HCT116 (cell line): ENCODE data around the gene SHISA8. TPM values are rescaled to one million over a fixed set of nuclear protein-coding genes. Genes with fewer than 3 reads are reported as not detected.

Experiments used
- ATAC-seq: fragments of 200-7000 bp; cut with Tn5 transposase; 2 replicates; pipeline ENCODE4 v1.9.1; 2020; ENCODE audit warnings: mild to moderate bottlenecking, moderate library complexity
- BruUV-seq: library from RNA; stranded (reverse); fragments of 400-500 nt; replicated peaks from 2 replicates; lab custom pipeline; 2021; lab: Mats Ljungman, UMichigan
- CTCF ChIA-PET: fragments of 300-600 bp; sonication (Branson Sonifier 250); formaldehyde crosslinking; loops from one replicate; lab custom pipeline; 2021; ENCODE audit warnings: antibody characterized with exemption; lab: Charles Lee
- POLR2A ChIA-PET: fragments of 300-600, 350-600 bp; sonication (Branson Sonifier 250); formaldehyde crosslinking; loops from one replicate; lab custom pipeline; 2021; ENCODE audit warnings: antibody characterized with exemption; lab: Charles Lee
- RAD21 ChIA-PET, 2 experiments: fragments of 300-600 bp; sonication (Branson Sonifier 250); formaldehyde crosslinking; loops; one replicate each; lab custom pipeline; 2023; ENCODE audit warnings: low total read pairs in 2 of 2; ENCODE audit not compliant: uncharacterized antibody in 2 of 2, unreplicated experiment in 2 of 2, low non-redundant PET in 1 of 2; lab: Charles Lee
- DNase-seq: peaks from one replicate; pipeline ENCODE4 v3.0.0-alpha.2; 2010; ENCODE audit warnings: low read depth, low spot score
- H2AFZ ChIP-seq: fragments of 200-600 bp; shearing (Covaris generic), sonication (generic); 2 replicates; pipeline ENCODE4 v1.6.1; 2017; ENCODE audit warnings: low read depth, mixed run types, mixed read lengths, antibody characterized with exemption, low read length; ENCODE audit not compliant: poor library complexity, severe bottlenecking
- H3K27ac ChIP-seq: 2 replicates; pipeline ENCODE4 v1.5.1; 2012; ENCODE audit warnings: low read depth, low read length
- H3K27me3 ChIP-seq: fragments of 200-600 bp; sonication (generic); 2 replicates; pipeline ENCODE4 v1.6.1; 2016; ENCODE audit warnings: mixed run types, low read length, mixed read lengths; ENCODE audit not compliant: insufficient read depth
- H3K36me3 ChIP-seq, 2 experiments: fragments of 200-500 bp in 1 of 2; fragments of 200-600 bp in 1 of 2; sonication (Bioruptor generic) in 1 of 2; sonication (generic) in 1 of 2; 2 replicates each; pipeline versions ENCODE4 v1.5.1 to v1.6.1; 2014 to 2016; ENCODE audit warnings: low read length in 2 of 2, inconsistent platforms in 1 of 2, mixed read lengths in 1 of 2, mixed run types in 1 of 2; ENCODE audit not compliant: insufficient read depth in 2 of 2, control insufficient read depth in 1 of 2
- H3K4me1 ChIP-seq, 2 experiments: fragments of 200-600 bp in 1 of 2; sonication (generic) in 1 of 2; 2 replicates each; pipeline versions ENCODE4 v1.5.1 to v1.6.1; 2012 to 2017; ENCODE audit warnings: low read length in 2 of 2, inconsistent platforms in 1 of 2, mild to moderate bottlenecking in 1 of 2, mixed read lengths in 1 of 2, mixed run types in 1 of 2, moderate library complexity in 1 of 2; ENCODE audit not compliant: insufficient read depth in 2 of 2, control insufficient read depth in 1 of 2
- H3K4me2 ChIP-seq: fragments of 200-600 bp; sonication (generic); 2 replicates; pipeline ENCODE4 v1.6.1; 2017; ENCODE audit warnings: mixed run types, low read length, mixed read lengths
- H3K4me3 ChIP-seq, 2 experiments: fragments of 200-600 bp in 1 of 2; sonication (generic) in 1 of 2; replicated peaks in 1 of 2; 2 replicates each; pipeline ENCODE4 v1.5.1; 2011 to 2016; ENCODE audit warnings: low read length in 2 of 2, control low read depth in 1 of 2, low read depth in 1 of 2, mild to moderate bottlenecking in 1 of 2, mixed read lengths in 1 of 2, mixed run types in 1 of 2
- H3K79me2 ChIP-seq: fragments of 200-600 bp; sonication (generic); 2 replicates; pipeline ENCODE4 v1.6.1; 2017; ENCODE audit warnings: mild to moderate bottlenecking, mixed run types, low read length, moderate library complexity, mixed read lengths; ENCODE audit not compliant: insufficient read depth
- H3K9ac ChIP-seq: fragments of 200-600 bp; sonication (generic); 2 replicates; pipeline ENCODE4 v1.6.1; 2016; ENCODE audit warnings: low read length, mixed read lengths
- H3K9me2 ChIP-seq: fragments of 200-600 bp; sonication (generic), shearing (Covaris generic); 2 replicates; pipeline ENCODE4 v1.6.1; 2017; ENCODE audit warnings: mixed run types, mild to moderate bottlenecking, moderate library complexity; ENCODE audit not compliant: insufficient read depth
- H3K9me3 ChIP-seq, 2 experiments: fragments of 200-500 bp in 1 of 2; fragments of 200-600 bp in 1 of 2; sonication (Bioruptor generic) in 1 of 2; sonication (generic) in 1 of 2; 2 replicates each; pipeline ENCODE4 v1.6.1; 2014 to 2017; ENCODE audit warnings: low read length in 2 of 2, mixed read lengths in 2 of 2, inconsistent platforms in 1 of 2, low read depth in 1 of 2, mild to moderate bottlenecking in 1 of 2, mixed run types in 1 of 2, moderate library complexity in 1 of 2; ENCODE audit not compliant: control insufficient read depth in 1 of 2, insufficient read depth in 1 of 2
- H4K20me1 ChIP-seq: fragments of 200-600 bp; sonication (generic), shearing (Covaris generic); 2 replicates; pipeline ENCODE4 v1.6.1; 2017; ENCODE audit warnings: mixed run types, mild to moderate bottlenecking, moderate library complexity; ENCODE audit not compliant: insufficient read depth
- ATF3 ChIP-seq: IDR thresholded peaks from 2 replicates; pipeline ENCODE4 v1.6.1; 2012
- CBX3 ChIP-seq: IDR thresholded peaks from 2 replicates; pipeline ENCODE4 v1.6.1; 2012; ENCODE audit warnings: low read depth
- CEBPB ChIP-seq: IDR thresholded peaks from 2 replicates; pipeline ENCODE4 v1.6.1; 2012; ENCODE audit warnings: low read depth
- ELF1 ChIP-seq: IDR thresholded peaks from 2 replicates; pipeline ENCODE4 v1.6.1; 2012; ENCODE audit warnings: low read depth, borderline replicate concordance
- EZH2phosphoT487 ChIP-seq: fragments of 200-600 bp; IDR thresholded peaks from 2 replicates; pipeline ENCODE4 v1.6.1; 2018; ENCODE audit warnings: antibody characterized with exemption, borderline replicate concordance
- FOSL1 ChIP-seq: IDR thresholded peaks from 2 replicates; pipeline ENCODE4 v1.6.1; 2012; ENCODE audit warnings: low read depth
- JUND ChIP-seq: IDR thresholded peaks from 2 replicates; pipeline ENCODE4 v1.6.1; 2012
- POLR2A ChIP-seq: IDR thresholded peaks from 2 replicates; pipeline ENCODE4 v1.7.0; 2011; ENCODE audit warnings: borderline replicate concordance; ENCODE audit not compliant: insufficient read depth, insufficient read length; ENCODE audit errors: extremely low read depth
- POLR2AphosphoS5 ChIP-seq: IDR thresholded peaks from 2 replicates; pipeline ENCODE4 v1.6.1; 2011; ENCODE audit warnings: mild to moderate bottlenecking, low read depth, low read length, moderate library complexity
- SP1 ChIP-seq: IDR thresholded peaks from 2 replicates; pipeline ENCODE4 v1.6.1; 2012; ENCODE audit warnings: low read depth
- SRF ChIP-seq: IDR thresholded peaks from 2 replicates; pipeline ENCODE4 v1.6.1; 2012; ENCODE audit warnings: low read depth
- TCF7L2 ChIP-seq: IDR thresholded peaks from 2 replicates; pipeline ENCODE4 v1.7.0; 2011; ENCODE audit warnings: borderline replicate concordance, inconsistent platforms; ENCODE audit not compliant: insufficient read depth, insufficient read length; ENCODE audit errors: extremely low read depth
- YY1 ChIP-seq: IDR thresholded peaks from 2 replicates; pipeline ENCODE4 v1.6.1; 2011; ENCODE audit warnings: low read length, low read depth, moderate library complexity, mild to moderate bottlenecking; ENCODE audit not compliant: insufficient replicate concordance; ENCODE audit errors: extremely low read depth
- ZBTB33 ChIP-seq: IDR thresholded peaks from 2 replicates; pipeline ENCODE4 v1.6.1; 2011; ENCODE audit warnings: mild to moderate bottlenecking, low read length, moderate library complexity; ENCODE audit not compliant: insufficient replicate concordance; ENCODE audit errors: extremely low read depth
- ZFX ChIP-seq: fragments of 450-650 bp; IDR thresholded peaks from 2 replicates; pipeline ENCODE4 v1.6.1; 2017
- ZNF274 ChIP-seq: fragments of 200-500 bp; sonication (Bioruptor generic); IDR thresholded peaks from 2 replicates; pipeline ENCODE4 v1.6.1; 2014; ENCODE audit warnings: mild to moderate bottlenecking, low read depth, low read length, inconsistent platforms
- intact Hi-C: fragments of 100-400 bp; cut with micrococcal nuclease; formaldehyde crosslinking; loops from 2 replicates; pipeline ENCODE4 v1.10.0; 2022
- total RNA-seq: library from RNA; stranded (reverse); gene quantifications from one replicate; pipeline ENCODE4 v1.2.1, GENCODE V29; 2021; ENCODE audit not compliant: unreplicated experiment

SHISA8 gene
- total RNA-seq, 1 experiment from 2014 or later, result 13.9 TPM

- H3K4me2 ChIP-seq, result no peak overlapping the region
- H3K27me3 ChIP-seq, result no peaks in the 10 kb centered on the region
- no peaks in the 10 kb centered on the region; the same call in 1 of the 2 replicates for H4K20me1 ChIP-seq
- CTCF ChIA-PET, result interaction anchor here (1.2 kb wide), 1 partner anchor 237 kb away, joined by 5 read pairs; no protein-coding TSS in a partner anchor
- POLR2A ChIA-PET, result no interaction called here
- H3K9ac ChIP-seq, result no peak overlapping the region
- H3K36me3 ChIP-seq, result peaks cover 0 to 26% of the 10 kb centered on the region in 2 experiments; a peak in 3 of 4 replicates
- H2AFZ ChIP-seq, result no peak overlapping the region
- TF ChIP-seq SP1 (no peak), ZFX (no peak), POLR2A (no peak), ELF1 (no peak), YY1 (no peak), ATF3 (no peak), FOSL1 (no peak), JUND (no peak), CEBPB (no peak)
- ATAC-seq (no peak), DNase-seq (no peak)
- no peak overlapping the region for H3K4me3 ChIP-seq
- no TSS peak for BruUV-seq
- RAD21 ChIA-PET, result no interaction called here
- H3K4me1 ChIP-seq, result no peaks in the 10 kb centered on the region
- H3K79me2 ChIP-seq, result peaks cover 10% of the 10 kb centered on the region; the same call in 1 of the 2 replicates
- H3K9me3 ChIP-seq, result no peaks in the 10 kb centered on the region
- no peaks in the 10 kb centered on the region for H3K9me2 ChIP-seq
- no peak overlapping the region for H3K27ac ChIP-seq
- intact Hi-C loops, result no loop called here
Observed at GRCh38 chr22:41934284-41935014, 19.6 kb upstream of the SHISA8 start.

GRCh38 chr22:41933411-41934177, 18.7 kb upstream of the SHISA8 start:
- Histone ChIP-seq H3K27ac (no peak overlapping the region), H4K20me1 (no peaks in the 10 kb centered on the region), H3K9ac (no peak overlapping the region), H2AFZ (no peak overlapping the region), H3K4me2 (no peak overlapping the region), H3K27me3 (no peaks in the 10 kb centered on the region), H3K4me3 (no peak overlapping the region), H3K79me2 (peaks cover 2% of the 10 kb centered on the region; the same call in 1 of the 2 replicates), H3K9me2 (no peaks in the 10 kb centered on the region), H3K36me3 (peaks cover 0 to 17% of the 10 kb centered on the region in 2 experiments; a peak in 2 of 4 replicates), H3K4me1 (no peaks in the 10 kb centered on the region), H3K9me3 (no peaks in the 10 kb centered on the region)
- intact Hi-C loops, result no loop called here
- DNase-seq (no peak), ATAC-seq (0 out of 2 replicates have a peak, but pooled peaks have one; percentile 5)
- BruUV-seq, result no TSS peak
- ChIA-PET RAD21 (no interaction called here), POLR2A (no interaction called here), CTCF (no interaction called here)
- TF ChIP-seq EZH2phosphoT487, result no peak
- no peak for TF ChIP-seq FOSL1
- no peak for TF ChIP-seq POLR2AphosphoS5
- TF ChIP-seq ZNF274, result no peak
- TF ChIP-seq SP1, result no peak
- no peak for TF ChIP-seq ZBTB33
- TF ChIP-seq ELF1, result no peak
- TF ChIP-seq YY1, result no peak
- TF ChIP-seq ZFX, result no peak
- TF ChIP-seq TCF7L2, result no peak
- TF ChIP-seq CBX3, result no peak
- TF ChIP-seq SRF, result no peak
